Prostate gland (tissue), 2 donors: Measurements from ENCODE around the gene GPD1L. TPM values are rescaled to one million over a fixed set of nuclear protein-coding genes. Genes with fewer than 3 reads are reported as not detected.

Experiments used
- DNase-seq: peaks from one replicate; pipeline ENCODE4 v3.0.0-alpha.2; 2019; ENCODE audit warnings: low spot score
- H3K27ac ChIP-seq, 2 donors: fragments of 200-600 bp; sonication (generic); 2 replicates each; pipeline ENCODE4 v1.5.1; 2017 to 2019
- H3K27me3 ChIP-seq: fragments of 200-600 bp; sonication (generic); replicated peaks from 2 replicates; pipeline ENCODE4 v1.5.1; 2019; ENCODE audit not compliant: insufficient read depth
- H3K36me3 ChIP-seq, 2 donors: fragments of 200-600 bp; sonication (generic); 1 replicate in 1 of 2; 2 replicates in 1 of 2; pipeline versions ENCODE4 v1.5.1 to v1.8.1; 2017 to 2019
- H3K4me1 ChIP-seq: fragments of 200-600 bp; sonication (generic); replicated peaks from 2 replicates; pipeline ENCODE4 v1.5.1; 2019
- H3K4me3 ChIP-seq, 2 donors: fragments of 200-600 bp; sonication (generic); 2 replicates each; pipeline ENCODE4 v1.5.1; 2017 to 2019
- H3K9me3 ChIP-seq: fragments of 200-600 bp; sonication (generic); 2 replicates; pipeline ENCODE4 v1.5.1; 2017
- CTCF ChIP-seq, 4 experiments: fragments of 200-600 bp in 2 of 4; fragments of 450-650 bp in 2 of 4; sonication (generic) in 2 of 4; IDR thresholded peaks; 1 replicate in 3 of 4; 2 replicates in 1 of 4; pipeline ENCODE4 v1.5.1; 2016 to 2019; ENCODE audit warnings: antibody characterized with exemption in 4 of 4, mild to moderate bottlenecking in 2 of 4, moderate library complexity in 2 of 4
- POLR2A ChIP-seq: fragments of 450-650 bp; IDR thresholded peaks from one replicate; pipeline ENCODE4 v1.6.1; 2016; ENCODE audit warnings: antibody characterized with exemption, mild to moderate bottlenecking
- POLR2AphosphoS5 ChIP-seq: sonication (generic); formaldehyde crosslinking; IDR thresholded peaks from one replicate; pipeline ENCODE4 v1.6.1; 2017; ENCODE audit warnings: antibody characterized with exemption
- WGBS: methylation state at CpG from one replicate; pipeline ENCODE4 v1.1.5; 2018; 5-methylcytosine and 5-hydroxymethylcytosine counted together
- intact Hi-C: fragments of 100-400 bp; cut with DNase I; formaldehyde crosslinking; loops from one replicate; pipeline ENCODE4 v1.14.2; 2022
- total RNA-seq, 2 donors: library from RNA; depleted of rRNA; stranded (reverse); fragments of >200 nt; gene quantifications; one replicate each; pipeline ENCODE4 v1.1.0, GENCODE V29; 2016

Gene GPD1L
- total RNA-seq, 2 donors from 2014 or later: 50.4 to 70.8 TPM

- H3K4me1 ChIP-seq: no peaks in the 10 kb centered on the region
- H3K4me3 ChIP-seq: no peak overlapping the region
- TF ChIP-seq CTCF (IDR thresholded peaks at IDR 0.05) (no peak), POLR2AphosphoS5 (no peak), POLR2A (no peak)
- no peak for DNase-seq
- H3K27ac ChIP-seq: no peak overlapping the region
- WGBS: 89% methylated on average over 3 of the region's 3 CpGs
- H3K27me3 ChIP-seq: no peaks in the 10 kb centered on the region
- H3K9me3 ChIP-seq: no peaks in the 10 kb centered on the region
- H3K36me3 ChIP-seq: no peaks in the 10 kb centered on the region
- intact Hi-C loops: no loop called here
Observed at GRCh38 chr3:32076566-32076965, 29.9 kb upstream of the GPD1L start.

GRCh38 chr3:32077260-32078084, 28.9 kb upstream of the GPD1L start:
- no peaks in the 10 kb centered on the region for H3K27me3 ChIP-seq
- H3K4me3 ChIP-seq: no peak overlapping the region
- no peaks in the 10 kb centered on the region for H3K9me3 ChIP-seq
- H3K36me3 ChIP-seq: no peaks in the 10 kb centered on the region
- WGBS: 67% methylated on average over 14 of the region's 14 CpGs
- TF ChIP-seq POLR2AphosphoS5 (peak; percentile 4), CTCF (IDR thresholded peaks at IDR 0.05) (no peak), POLR2A (no peak)
- no peak for DNase-seq
- intact Hi-C loops: no loop called here
- no peaks in the 10 kb centered on the region for H3K4me1 ChIP-seq
- no peak overlapping the region for H3K27ac ChIP-seq

- Histone ChIP-seq H3K27me3 (no peaks in the 10 kb centered on the region), H3K9me3 (no peaks in the 10 kb centered on the region), H3K4me1 (no peaks in the 10 kb centered on the region), H3K4me3 (no peak overlapping the region), H3K36me3 (no peaks in the 10 kb centered on the region), H3K27ac (no peak overlapping the region)
- WGBS: 87% methylated on average over 3 of the region's 3 CpGs
- intact Hi-C loops: no loop called here
- DNase-seq: no peak
- TF ChIP-seq POLR2A: no peak
- TF ChIP-seq POLR2AphosphoS5: no peak
- no peak for TF ChIP-seq CTCF (IDR thresholded peaks at IDR 0.05)
Observed at GRCh38 chr3:32078085-32078634, 28.3 kb upstream of the GPD1L start.

GRCh38 chr3:32078864-32079263, 27.6 kb upstream of the GPD1L start:
- H3K9me3 ChIP-seq: no peaks in the 10 kb centered on the region
- intact Hi-C loops: no loop called here
- H3K36me3 ChIP-seq: no peaks in the 10 kb centered on the region
- no peak overlapping the region for H3K27ac ChIP-seq
- no peak for DNase-seq
- H3K4me1 ChIP-seq: no peaks in the 10 kb centered on the region
- H3K4me3 ChIP-seq: no peak overlapping the region
- TF ChIP-seq POLR2A (no peak), CTCF (IDR thresholded peaks at IDR 0.05) (no peak), POLR2AphosphoS5 (no peak)
- no peaks in the 10 kb centered on the region for H3K27me3 ChIP-seq

GRCh38 chr3:32082721-32083120, 23.7 kb upstream of the GPD1L start:
- 4% methylated on average over 3 of the region's 3 CpGs for WGBS
- Histone ChIP-seq H3K36me3 (no peaks in the 10 kb centered on the region), H3K27ac (peak overlapping the region; percentile 61 to 62), H3K9me3 (no peaks in the 10 kb centered on the region), H3K4me1 (no peaks in the 10 kb centered on the region), H3K4me3 (no peak overlapping the region), H3K27me3 (no peaks in the 10 kb centered on the region)
- no peak for TF ChIP-seq POLR2A
- TF ChIP-seq POLR2AphosphoS5: peak; percentile 81
- TF ChIP-seq CTCF (IDR thresholded peaks at IDR 0.05): peak in 1 of 4 experiments; percentile 9
- intact Hi-C loops: no loop called here
- DNase-seq: peak; percentile 74
